HK-2 (cell line): ENCODE data around the gene TMUB2.
"Not testable (repeated sequence)": the region's sequence is repeated elsewhere in the genome, so short reads cannot be mapped to it uniquely, and the experiment has no call there.

Experiments
- DNase-seq: peaks from one replicate; pipeline ENCODE4 v3.0.0-alpha.2; 2018; ENCODE audit not compliant: unreplicated experiment

Gene TMUB2

GRCh38 chr17:44186307-44187130, at the start of gene TMUB2:
Gene TMUB2 (plus strand): TSS chr17:44186972. CDS start chr17:44187709, 737 bp downstream.
- peak; percentile 99 for DNase-seq

GRCh38 chr17:44137891-44138709, 48.7 kb upstream of the TMUB2 start:
- DNase-seq = peak; percentile 97

GRCh38 chr17:44143921-44144320, 42.9 kb upstream of the TMUB2 start:
- DNase-seq = not testable (repeated sequence)

- DNase-seq = no peak
Measured at GRCh38 chr17:44144966-44145739, 41.6 kb upstream of the TMUB2 start.

- DNase-seq = no peak
Measured at GRCh38 chr17:44146375-44147346, 40.1 kb upstream of the TMUB2 start.

- no peak for DNase-seq
Measured at GRCh38 chr17:44147812-44148211, 39.0 kb upstream of the TMUB2 start.

GRCh38 chr17:44149066-44149465, 37.7 kb upstream of the TMUB2 start:
- not testable (repeated sequence) for DNase-seq

GRCh38 chr17:44149750-44150329, 36.9 kb upstream of the TMUB2 start:
- no peak for DNase-seq

GRCh38 chr17:44152875-44153274, 33.9 kb upstream of the TMUB2 start:
- DNase-seq = no peak

- DNase-seq = no peak
Measured at GRCh38 chr17:44155488-44155887, 31.3 kb upstream of the TMUB2 start.

- DNase-seq = no peak
Measured at GRCh38 chr17:44159519-44160210, 27.1 kb upstream of the TMUB2 start.

- DNase-seq = no peak
Measured at GRCh38 chr17:44164476-44164875, 22.3 kb upstream of the TMUB2 start.

- DNase-seq = no peak
Measured at GRCh38 chr17:44167181-44167861, 19.5 kb upstream of the TMUB2 start.

GRCh38 chr17:44170135-44170498, 16.7 kb upstream of the TMUB2 start:
- no peak for DNase-seq

- no peak for DNase-seq
Measured at GRCh38 chr17:44170499-44171201, 16.1 kb upstream of the TMUB2 start, which contains the start of gene ASB16. Gene ASB16 (plus strand): TSS chr17:44170704. CDS start chr17:44170790, 86 bp downstream.

GRCh38 chr17:44171931-44172455, 14.8 kb upstream of the TMUB2 start:
- no peak for DNase-seq

- no peak for DNase-seq
Measured at GRCh38 chr17:44174427-44174826, 12.3 kb upstream of the TMUB2 start.

- no peak for DNase-seq
Measured at GRCh38 chr17:44176257-44176656, 10.5 kb upstream of the TMUB2 start.
